RWPE1 (cell line): ENCODE measurements around the gene LCAT.

ENCODE experiments used
- CTCF ChIA-PET: fragments of 350-600 bp; sonication (Branson Sonifier 250); formaldehyde crosslinking; extraction: SDS; loops from one replicate; lab custom pipeline; 2021; lab: Yijun Ruan, JAX
- POLR2A ChIA-PET: fragments of 400-600 bp; formaldehyde crosslinking; extraction: SDS; loops from one replicate; lab custom pipeline; 2020; ENCODE audit warnings: antibody characterized with exemption; ENCODE audit not compliant: low non-redundant PET; lab: Yijun Ruan, JAX
- DNase-seq: peaks from one replicate; pipeline ENCODE4 v3.0.0; 2012; ENCODE audit warnings: low spot score
- H3K27ac ChIP-seq: fragments of 450-650 bp; 2 replicates; pipeline ENCODE4 v1.5.1; 2017
- CTCF ChIP-seq: fragments of 450-650 bp; conservative IDR thresholded peaks from 2 replicates; pipeline ENCODE4 v1.5.1; 2017; ENCODE audit warnings: low read depth, mild to moderate bottlenecking

Gene LCAT

GRCh38 chr16:67969254-67970039 lies 25.5 kb upstream of the LCAT start:
- no peak for DNase-seq
- ChIA-PET POLR2A (no interaction called here), CTCF (interaction anchor here (0.7 kb wide), 1 partner anchor 19 kb away, joined by 4 read pairs; no protein-coding TSS in a partner anchor)
- peak overlapping the region; percentile 89 for H3K27ac ChIP-seq
- no peak for TF ChIP-seq CTCF

- TF ChIP-seq CTCF = no peak
- peak; percentile 92 for DNase-seq
- ChIA-PET POLR2A (no interaction called here), CTCF (interaction anchor here (0.5 kb wide), 1 partner anchor 25 kb away, joined by 4 read pairs; no protein-coding TSS in a partner anchor)
- H3K27ac ChIP-seq = peak within 1 kb of the TSS; percentile 89
Observed at GRCh38 chr16:67968400-67969253, 24.7 kb upstream of the LCAT start, which contains the start of gene SLC12A4. SLC12A4 (minus strand) TSS chr16:67968637; CDS start chr16:67968553, 84 bp downstream.

GRCh38 chr16:67967958-67968399 lies 24.1 kb upstream of the LCAT start:
- POLR2A ChIA-PET = no interaction called here
- H3K27ac ChIP-seq = peak overlapping the region; percentile 89
- CTCF ChIA-PET = interaction anchor here (0.5 kb wide), 1 partner anchor 26 kb away, joined by 4 read pairs; no protein-coding TSS in a partner anchor
- DNase-seq = no peak
- TF ChIP-seq CTCF = no peak

GRCh38 chr16:67967183-67967957 lies 23.4 kb upstream of the LCAT start:
- DNase-seq = no peak
- ChIA-PET CTCF (interaction anchor here (0.5 kb wide), 1 partner anchor 27 kb away, joined by 4 read pairs; no protein-coding TSS in a partner anchor), POLR2A (interaction anchor here (0.6 to 1.0 kb wide), 2 partner anchors 16 to 729 kb away, joined by 3 read pairs; no protein-coding TSS in a partner anchor)
- peak overlapping the region; percentile 89 for H3K27ac ChIP-seq
- no peak for TF ChIP-seq CTCF

- peak overlapping the region; percentile 89 for H3K27ac ChIP-seq
- POLR2A ChIA-PET = interaction anchor here (0.6 to 1.0 kb wide), 2 partner anchors 16 to 729 kb away, joined by 3 read pairs; no protein-coding TSS in a partner anchor
- CTCF ChIA-PET = no interaction called here
- no peak for TF ChIP-seq CTCF
- no peak for DNase-seq
Observed at GRCh38 chr16:67966549-67967182, 22.7 kb upstream of the LCAT start.
